H1 (cell line): ENCODE results near the gene HSD17B10. TPM values are rescaled to one million over a fixed set of nuclear protein-coding genes. Genes with fewer than 3 reads are reported as not detected.

ENCODE experiments used
- microRNA-seq, 2 experiments: library from miRNA; unstranded; fragments of <30 nt; microRNA quantifications; one replicate each; pipeline versions ENCODE4 to v1.2.0, GENCODE V29; 2016 to 2020; ENCODE audit warnings: borderline microRNAs expressed in 2 of 2, borderline number of aligned reads in 2 of 2, borderline replicate concordance in 1 of 2
- polyA plus RNA-seq, 7 experiments: library from polyadenylated mRNA; depleted of rRNA in 3 of 7; stranded (reverse) in 5 of 7; unstranded in 2 of 7; fragments of >200 nt in 5 of 7; fragments of 200-250 nt in 2 of 7; gene quantifications; 1 replicate in 5 of 7; 2 replicates in 1 of 7; 4 replicates in 1 of 7; pipeline versions ENCODE4 v1.2.1 to v1.2.3, GENCODE V29; 2011 to 2013; ENCODE audit warnings: missing spikeins in 2 of 7, mixed read lengths in 2 of 7
- small RNA-seq: library from polyadenylated mRNA; stranded (forward); fragments of <200 nt; extraction: miRNeasy Mini kit (QIAGEN cat#:217004); gene quantifications from one replicate; pipeline ENCODE3, GENCODE V24; 2013; ENCODE audit not compliant: insufficient read depth
- total RNA-seq: library from RNA; stranded (reverse); fragmentation: NEBNext Ultra II Directional; extraction: Animal tissue kit (Norgen Biotek cat#: 25700); gene quantifications from 2 replicates; pipeline ENCODE4 v1.2.1, GENCODE V29; 2021

Gene HSD17B10
- total and polyA plus RNA-seq, 2 of the 8 experiments (the other 6 are each of a cell fraction or from before 2014, with no cell fraction given): 114 to 236 TPM

Small RNA genes within 50 kb of the gene (microRNA-seq; reads per million reads assigned to microRNA genes)
- 0 reads per million in 2 experiments for gene MIR6857

Small RNA genes within 50 kb of the gene (small RNA-seq; reads per million reads assigned to genes)
- gene MIR6857: 1.7 reads per million, percentile 6 among the genes with 10 or more reads in this experiment
- not detected for gene VTRNA3-1P

Other genes with a start within 250 kb of the HSD17B10 start
- gene KDM5C, start 209.2 kb downstream of the HSD17B10 start, total RNA-seq: 82.2 and 88.5 TPM in 2 replicates
- 42.4 and 57.0 TPM in 2 replicates for gene KDM5C, start 209.2 kb downstream of the HSD17B10 start, polyA plus RNA-seq (2011; rRNA removed)
- gene IQSEC2, start 152.8 kb downstream of the HSD17B10 start, total RNA-seq: 48.5 and 54.9 TPM in 2 replicates
- gene IQSEC2, start 152.8 kb downstream of the HSD17B10 start, polyA plus RNA-seq (2011; rRNA removed): 6.1 and 11.6 TPM in 2 replicates
- 98.1 and 104 TPM in 2 replicates for gene SMC1A, start 11.7 kb downstream of the HSD17B10 start, total RNA-seq
- 22.2 and 23.6 TPM in 2 replicates for gene SMC1A, start 11.7 kb downstream of the HSD17B10 start, polyA plus RNA-seq (2011; rRNA removed)
- gene RIBC1, start 11.5 kb downstream of the HSD17B10 start, total RNA-seq: 0.82 and 0.97 TPM in 2 replicates
- 0.41 and 0.46 TPM in 2 replicates for gene RIBC1, start 11.5 kb downstream of the HSD17B10 start, polyA plus RNA-seq (2011; rRNA removed)